GM19099 (cell line): ENCODE measurements around the gene RPL19.

Source experiments
- POLR2A ChIP-seq: IDR thresholded peaks from 3 replicates; pipeline ENCODE4 v1.6.1; 2011; ENCODE audit warnings: low read depth; ENCODE audit not compliant: insufficient read length; ENCODE audit errors: extremely low read depth

RPL19 gene

DNA sequence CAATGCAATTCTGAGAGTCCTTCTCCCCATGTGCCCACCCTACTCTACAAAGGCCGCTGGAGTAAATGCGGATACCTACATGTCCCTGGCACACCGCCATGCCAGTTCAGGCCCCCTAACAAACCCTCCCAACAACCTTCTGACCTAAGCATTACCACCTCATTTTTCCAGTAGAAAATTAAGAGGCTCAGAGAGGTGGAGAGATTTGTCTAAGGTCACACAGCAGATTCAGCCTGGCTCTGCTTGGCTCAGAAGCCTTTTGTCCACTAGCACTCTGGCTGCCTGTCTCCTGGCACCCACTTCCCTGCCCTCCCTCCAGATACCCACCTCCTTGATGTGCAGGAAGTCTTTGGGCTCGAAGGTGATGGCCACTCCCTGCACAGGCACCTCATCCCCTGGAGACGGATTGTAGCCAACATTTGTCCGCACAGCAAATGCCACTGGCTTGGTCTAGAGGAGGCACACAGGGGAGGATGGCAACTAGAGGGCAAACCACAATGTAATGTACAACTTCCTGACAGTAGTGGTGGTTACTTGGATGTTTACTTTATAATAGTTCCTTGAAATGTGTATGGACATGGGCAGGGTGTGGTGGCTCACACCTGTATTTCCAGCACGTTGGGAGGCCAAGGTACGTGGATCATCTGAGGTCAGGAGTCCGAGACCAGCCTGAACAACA lies 12.8 kb upstream of the RPL19 start:
- no peak for TF ChIP-seq POLR2A

DNA sequence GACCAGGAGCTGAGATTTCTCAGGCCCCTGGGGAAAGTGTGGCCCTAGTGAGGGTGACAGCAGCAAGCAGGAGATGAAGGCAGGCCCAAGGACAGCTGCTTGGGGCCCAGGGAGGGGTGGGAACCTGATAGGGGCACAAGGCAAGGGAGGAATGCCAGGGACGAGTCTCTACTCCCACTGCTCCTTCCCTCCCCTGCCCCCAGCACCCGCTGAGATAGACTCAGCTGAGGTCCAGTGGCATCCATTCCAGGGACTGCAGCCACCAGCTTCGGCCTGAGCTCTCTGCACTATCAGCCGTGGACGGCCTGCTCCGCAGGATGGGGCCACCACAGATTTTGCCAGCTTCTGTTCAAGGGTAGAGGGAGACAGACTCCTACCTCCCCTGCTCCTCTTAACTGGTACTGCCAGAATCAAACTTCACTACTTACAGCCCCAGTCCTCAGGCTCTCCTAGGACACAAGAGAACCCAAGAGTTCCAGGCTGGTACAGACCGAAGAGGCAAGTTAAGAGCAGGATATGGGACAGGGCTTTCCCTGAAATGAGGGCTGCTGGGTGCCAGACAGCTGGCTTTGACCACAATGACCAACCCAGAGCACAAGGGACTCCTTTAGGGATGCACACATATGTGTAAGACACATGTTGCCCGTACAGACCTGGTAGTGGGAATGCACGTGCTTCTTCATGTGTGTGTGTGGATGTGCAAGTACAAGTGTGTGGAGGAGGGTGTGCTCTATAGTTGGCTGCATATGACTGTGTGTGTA lies 8.2 kb upstream of the RPL19 start:
- no peak for TF ChIP-seq POLR2A

DNA sequence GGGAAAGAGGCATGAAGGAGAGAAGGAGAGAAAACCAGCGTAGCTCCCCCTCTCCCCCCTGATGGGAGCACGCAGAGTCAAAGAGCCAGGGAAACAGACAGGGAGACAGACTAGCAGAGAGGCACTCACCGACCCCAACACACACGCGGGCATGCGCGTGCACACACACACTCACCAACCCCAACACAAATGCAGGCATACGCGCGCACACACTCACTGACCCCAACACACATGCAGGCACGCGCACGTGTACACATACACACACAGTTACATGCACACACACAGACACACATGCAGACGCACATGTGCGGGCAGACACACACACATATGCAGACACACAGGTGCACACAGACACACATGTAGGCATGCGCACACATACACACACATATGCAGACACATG lies 7.2 kb upstream of the RPL19 start:
- TF ChIP-seq POLR2A, result no peak

DNA sequence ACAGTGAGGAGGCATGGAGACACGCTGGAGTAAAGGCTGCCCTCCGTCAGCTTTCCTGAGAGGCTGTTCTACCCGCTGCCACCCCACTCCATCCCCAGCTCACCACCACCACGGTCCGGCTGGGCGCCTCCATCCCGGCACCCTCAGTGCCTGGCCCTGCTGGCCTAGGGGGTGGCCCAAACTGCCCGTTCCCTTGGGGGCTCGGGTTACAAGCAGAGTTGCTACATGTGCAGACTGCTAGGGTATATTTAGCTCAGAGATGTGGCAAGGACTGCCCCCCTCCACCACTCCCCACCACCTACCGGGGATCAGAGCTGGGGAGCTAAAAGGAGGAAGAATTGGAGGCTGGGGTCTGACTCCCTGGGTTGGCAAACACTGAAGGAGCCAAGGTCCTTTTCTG lies 6.7 kb upstream of the RPL19 start:
- no peak for TF ChIP-seq POLR2A

DNA sequence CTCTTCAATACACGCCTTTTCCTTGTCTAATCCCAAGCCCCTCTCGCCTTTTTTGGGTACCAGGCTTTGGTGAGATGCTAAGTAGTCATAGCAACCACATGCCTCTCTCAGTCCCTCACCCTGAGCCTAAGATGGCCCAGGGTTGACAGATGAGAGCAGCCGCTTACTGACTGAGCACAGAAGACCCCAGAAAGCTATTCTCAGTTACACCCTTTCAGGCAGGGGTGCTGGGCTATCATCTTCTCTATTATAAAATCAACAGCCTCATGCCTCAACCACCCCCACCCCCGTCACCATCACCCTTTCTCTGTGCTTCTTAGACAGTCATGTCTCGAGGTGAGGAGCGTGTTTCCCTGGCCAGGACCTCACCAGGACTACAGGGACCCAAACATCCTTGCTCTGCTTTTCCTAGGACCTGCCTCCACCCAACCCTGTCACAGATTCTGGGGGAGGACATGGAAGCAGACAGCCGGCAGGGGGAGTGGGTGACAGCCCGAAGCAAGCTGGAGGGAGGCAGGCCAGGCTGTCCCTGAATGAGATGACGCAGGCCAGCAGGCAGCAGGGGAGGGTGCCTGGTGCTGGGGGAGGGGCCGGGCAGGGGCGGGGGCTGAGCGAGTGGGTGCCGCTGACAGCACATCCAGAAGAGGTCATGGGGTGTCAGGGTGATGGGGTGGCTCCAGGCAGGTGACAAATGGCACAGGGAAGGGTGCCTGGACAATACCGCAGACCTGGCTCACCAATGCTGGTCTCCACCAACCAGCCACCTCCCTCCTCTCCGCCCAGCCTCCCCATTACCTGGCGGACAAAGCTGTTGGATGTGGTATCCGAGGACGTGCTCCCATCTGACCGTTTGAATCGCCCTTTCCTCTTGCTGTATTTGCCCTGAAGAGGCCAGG lies 5.7 kb upstream of the RPL19 start:
- TF ChIP-seq POLR2A, result no peak

DNA sequence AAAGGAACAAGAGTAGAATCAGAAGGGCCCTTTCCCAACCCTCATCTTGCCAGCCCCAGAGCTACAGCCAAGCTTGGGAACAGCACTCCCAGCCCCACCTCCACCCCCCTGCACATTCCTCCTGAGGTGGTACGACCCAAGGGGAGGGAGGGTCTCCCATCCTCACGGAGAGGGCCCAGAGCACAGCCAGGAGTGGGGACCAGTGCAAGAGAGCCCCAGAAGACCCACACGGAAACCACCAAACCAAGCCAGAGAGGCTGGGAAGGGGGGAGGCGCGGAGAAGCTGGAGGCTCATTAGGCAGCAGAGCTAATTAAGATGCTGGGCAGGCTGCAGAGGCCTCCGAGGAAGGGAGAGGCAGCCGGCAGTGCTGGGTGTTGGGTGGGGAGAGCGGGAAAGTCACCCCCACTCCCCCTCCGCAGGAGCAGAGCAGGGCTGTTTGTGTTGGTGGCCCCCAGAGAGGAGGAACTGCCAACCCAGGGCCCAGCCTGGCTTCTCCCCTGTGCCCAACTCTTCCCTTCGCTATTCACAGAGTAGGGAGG lies 5.0 kb upstream of the RPL19 start:
- TF ChIP-seq POLR2A, result no peak

DNA sequence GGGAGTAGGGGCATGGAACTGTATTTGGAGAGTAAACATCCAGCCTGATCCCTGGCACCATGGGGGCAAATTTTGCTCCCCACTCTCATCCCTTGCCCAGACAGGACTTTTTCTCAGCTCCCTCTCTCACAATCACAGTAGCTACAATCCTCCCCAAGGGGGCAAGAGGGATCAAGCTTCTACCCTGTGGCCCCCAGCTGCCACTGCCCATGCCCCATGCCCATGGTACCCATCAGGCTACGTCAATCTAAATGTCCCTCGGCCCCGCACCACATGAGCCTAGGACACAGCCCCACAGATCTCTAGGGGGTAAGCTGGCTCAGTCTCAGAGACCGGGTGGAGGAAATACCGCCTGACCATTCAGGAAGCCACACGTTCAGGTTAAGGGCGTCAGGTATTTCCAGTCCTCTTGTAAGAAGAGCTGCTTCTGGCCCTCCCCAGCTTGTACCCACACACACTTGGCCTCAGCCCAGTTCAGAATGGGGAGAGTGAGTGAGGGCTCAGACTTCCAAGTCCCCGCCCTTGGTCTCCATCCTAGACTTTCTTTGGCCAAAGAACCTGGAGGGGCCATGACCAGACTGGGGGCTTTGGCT lies 4.4 kb upstream of the RPL19 start:
- no peak for TF ChIP-seq POLR2A

DNA sequence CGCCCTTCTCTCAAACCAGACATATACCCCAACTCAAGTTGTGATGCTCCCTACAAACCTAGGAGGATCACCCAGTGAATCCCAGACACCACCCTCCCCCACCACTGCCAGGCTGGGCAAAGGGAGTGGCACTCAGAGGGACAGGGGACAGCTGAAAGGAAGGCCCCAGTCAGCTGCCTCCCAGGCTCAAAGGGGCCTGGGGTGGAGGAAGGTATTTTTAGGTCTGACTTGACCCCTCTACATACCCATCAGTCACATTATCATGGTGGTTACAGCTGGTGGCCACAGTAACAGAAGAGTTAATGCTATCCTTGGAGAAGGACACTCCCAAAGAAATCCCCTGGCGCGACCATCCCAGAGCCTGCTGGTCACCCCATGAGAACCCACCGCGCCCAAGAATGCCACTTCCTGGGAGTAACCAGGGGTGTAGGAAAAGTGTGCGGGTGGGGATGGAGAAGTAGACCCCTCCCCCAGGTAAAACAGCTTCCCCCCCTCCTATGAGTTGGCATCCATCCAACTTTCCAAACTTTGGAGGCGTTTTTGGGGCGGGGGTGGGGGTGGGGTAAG lies 3.8 kb upstream of the RPL19 start:
- no peak for TF ChIP-seq POLR2A

DNA sequence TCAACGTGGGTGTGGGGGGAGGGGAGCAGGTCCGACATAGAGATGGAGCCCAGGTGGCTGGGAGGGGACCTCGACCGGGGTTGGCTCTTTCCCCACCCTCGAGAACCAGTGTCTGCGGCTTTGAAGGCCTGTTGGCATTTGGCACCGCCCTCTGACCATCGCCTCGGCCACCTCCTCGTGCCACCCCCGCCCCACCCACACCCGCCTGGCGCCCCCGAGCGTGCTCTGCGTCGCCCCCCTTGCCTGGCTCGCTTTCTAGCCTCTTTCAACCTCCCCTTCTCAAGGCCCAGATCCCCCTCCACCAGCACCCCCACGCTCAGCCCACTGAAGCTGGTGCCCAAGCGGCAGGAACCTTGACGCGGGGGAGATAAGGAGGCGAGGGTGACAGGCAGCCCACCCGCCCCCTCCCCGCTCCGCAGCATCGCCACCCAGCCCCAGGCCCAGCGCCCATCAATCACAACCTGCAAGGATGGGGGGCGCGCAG lies 3.2 kb upstream of the RPL19 start:
- no peak for TF ChIP-seq POLR2A

DNA sequence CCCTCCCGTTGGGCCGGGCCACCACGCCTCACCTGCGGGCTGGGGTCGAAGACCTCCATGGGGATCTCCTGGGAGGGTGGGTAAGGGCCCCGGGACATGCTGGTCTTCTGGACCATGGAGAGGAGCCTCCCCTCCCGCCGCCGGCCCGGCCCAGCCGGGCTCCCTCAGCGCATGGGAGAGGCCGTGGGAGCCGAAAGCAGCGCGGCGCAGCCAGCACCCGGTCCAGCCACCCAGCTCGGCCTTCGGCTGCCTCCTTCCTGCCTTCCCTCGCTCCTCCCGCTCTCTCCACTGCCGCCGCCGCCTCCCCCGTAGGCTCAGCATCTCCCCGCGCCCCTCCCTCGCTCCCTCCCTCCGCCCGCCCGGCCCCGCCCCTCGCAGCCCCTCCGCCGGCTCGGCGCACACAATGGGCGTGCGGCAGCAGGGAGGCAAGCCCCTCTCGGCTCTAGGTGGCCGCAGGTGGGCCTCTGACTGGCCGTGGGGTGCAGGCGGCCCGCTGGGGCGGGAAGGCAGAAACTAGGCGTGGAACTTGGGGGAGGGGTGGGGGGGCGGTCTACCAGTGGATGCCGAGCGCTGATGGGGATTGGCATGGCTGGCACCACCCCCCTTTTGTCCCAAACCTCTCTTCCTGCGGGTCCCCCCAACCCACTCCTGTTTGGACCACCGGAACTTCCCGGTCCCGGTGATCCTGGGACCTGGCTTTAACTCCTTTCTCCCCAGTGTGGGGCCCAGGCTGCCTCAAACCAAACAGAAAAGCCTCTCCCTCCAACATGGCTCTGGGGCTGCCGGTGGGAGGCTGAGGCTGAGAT lies 2.5 kb upstream of the RPL19 start, which contains the start of gene CACNB1:
TSS of gene CACNB1 (minus strand) at position 290 of the 806 bp plus-strand sequence. CDS start at position 116, 174 bp downstream.
- peak; percentile 71 for TF ChIP-seq POLR2A

DNA sequence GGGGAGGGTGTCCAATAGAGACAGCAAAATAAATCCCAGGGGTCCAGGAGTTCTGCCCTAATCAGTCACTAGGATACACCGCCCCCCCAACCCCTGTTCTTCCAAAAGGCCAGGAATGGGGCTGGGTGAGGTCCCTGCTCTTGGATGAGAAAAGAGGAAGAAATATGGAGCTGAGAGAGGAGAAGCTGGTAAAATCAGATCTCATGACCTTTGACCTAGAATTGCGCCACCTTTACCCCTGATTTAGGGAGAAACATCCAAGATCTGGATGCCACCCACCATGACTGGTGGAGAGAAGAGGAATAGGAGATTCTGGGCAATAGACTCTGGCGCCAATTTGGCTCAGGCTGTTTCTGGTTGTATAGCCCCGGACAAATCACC lies 1.9 kb upstream of the RPL19 start:
- TF ChIP-seq POLR2A, result no peak

DNA sequence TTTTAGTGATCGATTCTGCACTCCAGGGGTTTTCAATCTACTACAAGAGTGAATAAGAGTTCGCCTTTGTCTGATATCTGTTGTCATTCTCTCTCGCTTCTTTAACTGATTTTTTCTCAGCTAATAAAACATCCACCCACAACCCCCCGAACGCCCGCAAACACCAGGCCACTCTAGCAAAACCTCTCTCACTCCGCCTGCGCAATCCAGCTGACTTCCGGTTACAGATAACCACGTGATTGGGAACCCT lies 338 bp upstream of the RPL19 start:
- TF ChIP-seq POLR2A, result peak; percentile 68

DNA sequence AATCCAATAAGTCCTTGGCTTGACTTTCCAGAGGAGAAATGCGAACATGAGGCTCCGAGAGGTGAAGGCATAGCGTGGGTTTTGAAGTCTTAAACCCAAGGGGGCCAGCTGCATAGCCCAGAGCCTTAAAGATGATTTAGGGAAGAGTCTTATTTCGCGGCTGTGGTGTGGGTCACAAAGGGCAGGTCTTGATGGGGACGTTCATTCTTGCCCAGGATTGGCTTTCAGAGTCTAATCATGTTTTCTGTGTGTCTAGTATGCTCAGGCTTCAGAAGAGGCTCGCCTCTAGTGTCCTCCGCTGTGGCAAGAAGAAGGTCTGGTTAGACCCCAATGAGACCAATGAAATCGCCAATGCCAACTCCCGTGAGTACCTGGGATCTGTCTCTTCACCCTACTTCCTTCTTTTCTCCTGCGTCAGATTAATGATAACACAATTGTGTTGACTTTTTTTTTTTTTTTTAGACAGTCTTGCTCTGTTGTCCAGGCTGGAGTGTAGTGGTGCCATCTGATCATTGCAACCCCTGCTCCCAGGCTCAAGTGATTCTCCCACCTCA lies 951 bp downstream of the RPL19 start:
- TF ChIP-seq POLR2A, result peak; percentile 22
